ENCODE data around the gene EFCAB8.

DNA sequence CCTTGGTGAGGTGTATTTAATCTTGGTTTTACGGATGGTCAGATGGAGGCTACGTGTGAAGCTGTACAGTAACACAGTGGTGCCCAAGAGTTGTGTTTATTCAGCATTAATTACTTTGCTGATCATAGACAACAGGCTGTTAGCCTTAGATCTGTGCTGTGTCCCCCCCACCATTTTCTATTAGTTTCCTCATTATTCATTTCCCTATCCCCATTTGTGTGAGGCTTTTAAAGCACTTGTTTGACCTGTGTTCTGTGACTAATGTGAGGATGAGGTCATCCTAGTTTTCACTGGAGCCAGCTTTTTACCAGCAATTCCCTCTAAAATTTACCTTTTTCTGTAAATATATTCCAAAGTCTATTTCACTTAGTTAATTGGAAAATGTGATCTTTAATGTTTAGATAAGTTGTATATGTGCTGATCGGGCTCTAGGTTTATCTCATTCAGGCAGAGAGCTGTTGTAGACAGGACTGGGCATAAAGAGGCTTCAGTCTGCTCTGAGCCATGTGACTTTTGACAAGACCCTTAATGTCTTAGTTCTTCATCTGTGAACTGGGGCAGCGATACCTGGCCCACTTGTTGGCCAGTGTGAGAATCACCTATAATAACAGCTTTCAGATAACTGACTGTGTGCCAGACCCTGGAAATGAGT is 30.6 kb upstream of the EFCAB8 start:
- TF ChIP-seq, protein P1, sequence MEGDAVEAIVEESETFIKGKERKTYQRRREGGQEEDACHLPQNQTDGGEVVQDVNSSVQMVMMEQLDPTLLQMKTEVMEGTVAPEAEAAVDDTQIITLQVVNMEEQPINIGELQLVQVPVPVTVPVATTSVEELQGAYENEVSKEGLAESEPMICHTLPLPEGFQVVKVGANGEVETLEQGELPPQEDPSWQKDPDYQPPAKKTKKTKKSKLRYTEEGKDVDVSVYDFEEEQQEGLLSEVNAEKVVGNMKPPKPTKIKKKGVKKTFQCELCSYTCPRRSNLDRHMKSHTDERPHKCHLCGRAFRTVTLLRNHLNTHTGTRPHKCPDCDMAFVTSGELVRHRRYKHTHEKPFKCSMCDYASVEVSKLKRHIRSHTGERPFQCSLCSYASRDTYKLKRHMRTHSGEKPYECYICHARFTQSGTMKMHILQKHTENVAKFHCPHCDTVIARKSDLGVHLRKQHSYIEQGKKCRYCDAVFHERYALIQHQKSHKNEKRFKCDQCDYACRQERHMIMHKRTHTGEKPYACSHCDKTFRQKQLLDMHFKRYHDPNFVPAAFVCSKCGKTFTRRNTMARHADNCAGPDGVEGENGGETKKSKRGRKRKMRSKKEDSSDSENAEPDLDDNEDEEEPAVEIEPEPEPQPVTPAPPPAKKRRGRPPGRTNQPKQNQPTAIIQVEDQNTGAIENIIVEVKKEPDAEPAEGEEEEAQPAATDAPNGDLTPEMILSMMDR (IDR thresholded peaks at IDR 0.05; ENCODE audit: low read length) = no peak
- TF ChIP-seq EZH2 (IDR thresholded peaks at IDR 0.05; ENCODE audit: borderline replicate concordance, low read length) = no peak
